DMS79 (cell line): ENCODE data around the gene TMEM184A.

Experiments used
- DNase-seq: peaks from one replicate; lab custom pipeline; 2025; lab: John Stamatoyannopoulos, UW

The TMEM184A gene

GRCh38 chr7:1555813-1556543 lies at the start of gene TMEM184A:
Gene TMEM184A, minus strand, starts transcription at chr7:1556205. Its CDS starts 721 bp downstream, at chr7:1555484.
- DNase-seq = peak; percentile 85

- DNase-seq = no peak
Measured at GRCh38 chr7:1604383-1604782, 48.4 kb upstream of the TMEM184A start.

- no peak for DNase-seq
Measured at GRCh38 chr7:1603346-1604225, 47.6 kb upstream of the TMEM184A start.

- no peak for DNase-seq
Measured at GRCh38 chr7:1602386-1602785, 46.4 kb upstream of the TMEM184A start.

GRCh38 chr7:1601956-1602355 lies 46.0 kb upstream of the TMEM184A start:
- DNase-seq = no peak

GRCh38 chr7:1599640-1600395 lies 43.8 kb upstream of the TMEM184A start:
- no peak for DNase-seq

GRCh38 chr7:1598961-1599639 lies 43.1 kb upstream of the TMEM184A start:
- no peak for DNase-seq

GRCh38 chr7:1598286-1598685 lies 42.3 kb upstream of the TMEM184A start:
- DNase-seq = no peak

GRCh38 chr7:1597791-1598190 lies 41.8 kb upstream of the TMEM184A start:
- no peak for DNase-seq

GRCh38 chr7:1597066-1597760 lies 41.2 kb upstream of the TMEM184A start:
- DNase-seq = no peak

GRCh38 chr7:1596181-1597043 lies 40.4 kb upstream of the TMEM184A start:
- no peak for DNase-seq

GRCh38 chr7:1595636-1596035 lies 39.6 kb upstream of the TMEM184A start:
- DNase-seq = no peak

- DNase-seq = no peak
Measured at GRCh38 chr7:1595027-1595426, 39.0 kb upstream of the TMEM184A start.

GRCh38 chr7:1593904-1594421 lies 38.0 kb upstream of the TMEM184A start:
- DNase-seq = no peak

GRCh38 chr7:1593091-1593866 lies 37.3 kb upstream of the TMEM184A start:
- no peak for DNase-seq

- no peak for DNase-seq
Measured at GRCh38 chr7:1592299-1592871, 36.4 kb upstream of the TMEM184A start.

GRCh38 chr7:1591876-1592275 lies 35.9 kb upstream of the TMEM184A start:
- DNase-seq = no peak

- no peak for DNase-seq
Measured at GRCh38 chr7:1591396-1591795, 35.4 kb upstream of the TMEM184A start.

GRCh38 chr7:1590887-1591286 lies 34.9 kb upstream of the TMEM184A start:
- DNase-seq = no peak
